K562 (cell line): Measurements from ENCODE around the gene MFSD6L. TPM values are rescaled to one million over a fixed set of nuclear protein-coding genes. Genes with fewer than 3 reads are reported as not detected.

Experiments
- ATAC-seq: fragments of 200-7000 bp; cut with Tn5 transposase; 3 replicates; pipeline ENCODE4 v1.9.1; 2020; ENCODE audit warnings: moderate library complexity
- BruUV-seq: library from RNA; stranded (reverse); fragments of 400-500 nt; replicated peaks from 2 replicates; lab custom pipeline; 2021; lab: Mats Ljungman, UMichigan
- CTCF ChIA-PET: fragments of 300-600 bp; formaldehyde crosslinking; extraction: SDS; loops from one replicate; lab custom pipeline; 2021; ENCODE audit warnings: low intra/inter-chr PET ratio; lab: Yijun Ruan, JAX
- POLR2A ChIA-PET: fragments of 300-600, 350-650 bp; sonication (Branson Sonifier 250); formaldehyde crosslinking; extraction: SDS; loops from one replicate; lab custom pipeline; 2021; ENCODE audit warnings: antibody characterized with exemption, inconsistent platforms; lab: Yijun Ruan, JAX
- DNase-seq, 4 experiments: peaks; one replicate each; pipeline versions ENCODE4 v3.0.0 to v3.0.0-alpha.2; 2011 to 2018; ENCODE audit warnings: low spot score in 3 of 4, mixed read lengths in 3 of 4; ENCODE audit errors: extremely low read depth in 1 of 4
- FAIRE-seq: peaks from 2 replicates; lab custom pipeline; 2011; peaks lifted over from hg19 to GRCh38; lab: Jason Lieb, UNC
- H2AFZ ChIP-seq: 2 replicates; pipeline ENCODE4 v1.6.0; 2011; ENCODE audit warnings: low read depth, low read length, control low read depth, inconsistent platforms
- H3K27ac ChIP-seq: fragments of 200-600 bp; 3 replicates; pipeline ENCODE4 v1.8.0; 2011; ENCODE audit warnings: low read depth, mild to moderate bottlenecking, control low read depth, inconsistent platforms, low read length, moderate library complexity, mixed read lengths; ENCODE audit errors: extremely low read depth
- H3K27me3 ChIP-seq, 2 experiments: fragments of 300-600 bp in 1 of 2; 2 replicates in 1 of 2; 3 replicates in 1 of 2; pipeline versions ENCODE4 v1.6.0 to v1.8.0; 2011; ENCODE audit warnings: inconsistent platforms in 2 of 2, low read length in 2 of 2, mild to moderate bottlenecking in 1 of 2, mixed read lengths in 1 of 2, moderate library complexity in 1 of 2; ENCODE audit not compliant: control insufficient read depth in 2 of 2, insufficient read depth in 2 of 2
- H3K36me3 ChIP-seq: fragments of 300-600 bp; 3 replicates; pipeline ENCODE4 v1.8.0; 2011; ENCODE audit warnings: mild to moderate bottlenecking, low read length, inconsistent platforms; ENCODE audit not compliant: control insufficient read depth, insufficient read depth
- H3K4me1 ChIP-seq, 2 experiments: fragments of 200-600 bp in 1 of 2; replicated peaks in 1 of 2; 2 replicates in 1 of 2; 3 replicates in 1 of 2; pipeline versions ENCODE4 v1.5.1 to v1.8.0; 2011; ENCODE audit warnings: inconsistent platforms in 2 of 2, low read length in 2 of 2, mild to moderate bottlenecking in 1 of 2, mixed read lengths in 1 of 2, moderate library complexity in 1 of 2; ENCODE audit not compliant: control insufficient read depth in 2 of 2, insufficient read depth in 2 of 2
- H3K4me2 ChIP-seq: 2 replicates; pipeline ENCODE4 v1.6.1; 2011; ENCODE audit warnings: low read length, control low read depth, inconsistent platforms, mixed read lengths; ENCODE audit not compliant: insufficient read depth
- H3K4me3 ChIP-seq: fragments of 200-600 bp; sonication (generic), shearing (Covaris generic); 2 replicates; pipeline ENCODE4 v1.5.1; 2016; ENCODE audit warnings: control low read depth, inconsistent platforms
- H3K79me2 ChIP-seq: fragments of 200-600 bp; 3 replicates; pipeline ENCODE4 v1.8.0; 2011; ENCODE audit warnings: low read length, inconsistent platforms; ENCODE audit not compliant: control insufficient read depth, insufficient read depth
- H3K9ac ChIP-seq, 2 experiments: 2 replicates each; pipeline versions ENCODE4 v1.6.0 to v1.6.1; 2011; ENCODE audit warnings: low read depth in 2 of 2, low read length in 2 of 2, control low read depth in 1 of 2, inconsistent platforms in 1 of 2, mild to moderate bottlenecking in 1 of 2, mixed read lengths in 1 of 2; ENCODE audit not compliant: insufficient read depth in 1 of 2
- H3K9me1 ChIP-seq: one replicate; pipeline ENCODE4 v1.6.0; 2011; ENCODE audit warnings: inconsistent platforms, mild to moderate bottlenecking, low read length, moderate library complexity; ENCODE audit not compliant: control insufficient read depth, insufficient read depth
- H3K9me3 ChIP-seq: replicated peaks from 2 replicates; pipeline ENCODE4 v1.5.1; 2011; ENCODE audit warnings: low read depth, low read length, inconsistent platforms; ENCODE audit not compliant: control insufficient read depth, insufficient read depth
- H4K20me1 ChIP-seq: replicated peaks from 2 replicates; pipeline ENCODE4 v1.6.1; 2011; ENCODE audit warnings: low read length, inconsistent platforms, mixed read lengths; ENCODE audit not compliant: control insufficient read depth, insufficient read depth
- MEIS2 ChIP-seq: fragments of 450-650 bp; IDR thresholded peaks from 2 replicates; pipeline ENCODE4 v1.6.1; 2014; ENCODE audit warnings: mild to moderate bottlenecking; ENCODE audit not compliant: partially characterized antibody
- NFRKB ChIP-seq: fragments of 450-650 bp; IDR thresholded peaks from 2 replicates; pipeline ENCODE4 v1.6.1; 2016; ENCODE audit warnings: low read depth
- NFXL1 ChIP-seq: fragments of 450-650 bp; formaldehyde crosslinking; IDR thresholded peaks from 2 replicates; pipeline ENCODE4 v1.4.0; 2021; ENCODE audit warnings: mild to moderate bottlenecking
- PTBP1 ChIP-seq: fragments of 200-400 bp; formaldehyde crosslinking; IDR thresholded peaks from 2 replicates; pipeline ENCODE4 v1.6.1; 2017; ENCODE audit warnings: low read depth, low read length
- SOX6 ChIP-seq: fragments of 450-650 bp; IDR thresholded peaks from 2 replicates; pipeline ENCODE4 v1.6.1; 2014; ENCODE audit warnings: mild to moderate bottlenecking
- STAT5A ChIP-seq: IDR thresholded peaks from 2 replicates; pipeline ENCODE4 v1.6.1; 2012; ENCODE audit warnings: low read length, inconsistent platforms, borderline replicate concordance
- TAF15 ChIP-seq: fragments of 200-400 bp; formaldehyde crosslinking; IDR thresholded peaks from 2 replicates; pipeline ENCODE4 v1.6.1; 2017; ENCODE audit warnings: mild to moderate bottlenecking, low read depth, low read length, moderate library complexity
- TBL1XR1 ChIP-seq, 2 experiments: IDR thresholded peaks; 2 replicates each; pipeline ENCODE4 v1.6.1; 2012; ENCODE audit warnings: improper control_type of control experiment in 2 of 2, low read length in 2 of 2, mild to moderate bottlenecking in 1 of 2
- YBX1 ChIP-seq: fragments of 450-650 bp; IDR thresholded peaks from 2 replicates; pipeline ENCODE4 v1.7.1; 2016; ENCODE audit warnings: mild to moderate bottlenecking
- ZBED1 ChIP-seq: IDR thresholded peaks from 2 replicates; pipeline ENCODE4 v1.6.1; 2014
- ZFPM2 ChIP-seq: fragments of 250-450 bp; sonication (Bioruptor Pico); IDR thresholded peaks from 2 replicates; pipeline ENCODE4 v1.5.1; 2022; ENCODE audit warnings: mild to moderate bottlenecking
- WGBS: fragments of 100-300 bp; shearing (Covaris generic); methylation state at CpG from one replicate; pipeline ENCODE4 v1.1.6; 2016; ENCODE audit warnings: low coverage, mixed read lengths; ENCODE audit not compliant: insufficient coverage; ENCODE audit errors: missing lambda C conversion rate; 5-methylcytosine and 5-hydroxymethylcytosine counted together
- in situ Hi-C: fragments of 300-500 bp; cut with MboI; formaldehyde crosslinking; loops from 4 replicates; pipeline ENCODE4 v1.15.0; 2018; ENCODE audit warnings: inconsistent platforms, mixed read lengths
- intact Hi-C: fragments of 100-400 bp; cut with micrococcal nuclease; formaldehyde crosslinking; loops from 2 replicates; pipeline ENCODE4 v1.14.2; 2022
- polyA plus RNA-seq, 8 experiments: library from polyadenylated mRNA; depleted of rRNA in 4 of 8; stranded (reverse) in 5 of 8; unstranded in 3 of 8; fragments of >200 nt; fragmentation: Nextera tagmentation in 2 of 8; fragmentation: Illumina TruSeq in 1 of 8; extraction: Ambion mirVana in 2 of 8; extraction: Trizol in 1 of 8; gene quantifications; 2 replicates each; pipeline versions ENCODE4 v1.2.1 to v1.2.3, GENCODE V29; 2011 to 2014; ENCODE audit warnings: inconsistent platforms in 1 of 8, missing spikeins in 1 of 8
- total RNA-seq, 7 experiments: library from RNA; depleted of rRNA in 6 of 7; stranded (reverse); fragments of >200 nt in 6 of 7; fragmentation: Illumina TruSeq in 2 of 7; extraction: Trizol in 2 of 7; gene quantifications; 2 replicates each; pipeline versions ENCODE4 v1.2.1 to v1.2.3, GENCODE V29; 2011 to 2021; ENCODE audit warnings: low replicate concordance in 1 of 7
- TF ChIP-seq, protein P1 (sequence below): fragments of 250-450 bp; sonication (Bioruptor Pico); IDR thresholded peaks from 2 replicates; pipeline ENCODE4 v1.8.0; 2022; ENCODE audit warnings: moderate library complexity, mild to moderate bottlenecking, inconsistent platforms
- TF ChIP-seq, protein P2 (sequence below): IDR thresholded peaks from 3 replicates; pipeline ENCODE4 v1.6.1; 2011; ENCODE audit warnings: borderline replicate concordance, mild to moderate bottlenecking, moderate library complexity; ENCODE audit not compliant: insufficient read length; ENCODE audit errors: extremely low read depth
- TF ChIP-seq, protein P3 (sequence below): sonication (generic); formaldehyde crosslinking; IDR thresholded peaks from 2 replicates; pipeline ENCODE4 v1.8.0; 2022; ENCODE audit warnings: mild to moderate bottlenecking, missing genetic modification reagents

The MFSD6L gene
- total and polyA plus RNA-seq, 9 of the 15 experiments (the other 6 are each of a cell fraction or from before 2014, with no cell fraction given) = not detected

GRCh38 chr17:8801135-8801840 lies 2.1 kb upstream of the MFSD6L start:
- H3K27ac ChIP-seq = no peak overlapping the region
- TF ChIP-seq PTBP1 = no peak
- no peak for TF ChIP-seq TAF15
- no peak for TF ChIP-seq MEIS2
- no peak for TF ChIP-seq TBL1XR1 (IDR thresholded peaks at IDR 0.05; ENCODE audit: low read length in 2 of 2)
- no peak for TF ChIP-seq NFXL1 (CRISPR knock-in tag)
- TF ChIP-seq, protein P1, sequence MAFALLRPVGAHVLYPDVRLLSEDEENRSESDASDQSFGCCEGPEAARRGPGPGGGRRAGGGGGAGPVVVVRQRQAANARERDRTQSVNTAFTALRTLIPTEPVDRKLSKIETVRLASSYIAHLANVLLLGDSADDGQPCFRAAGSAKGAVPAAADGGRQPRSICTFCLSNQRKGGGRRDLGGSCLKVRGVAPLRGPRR (CRISPR knock-in tag) = no peak
- TF ChIP-seq ZFPM2 (CRISPR knock-in tag) = no peak
- no peak for TF ChIP-seq YBX1
- TF ChIP-seq ZBED1 = no peak
- TF ChIP-seq, protein P2, sequence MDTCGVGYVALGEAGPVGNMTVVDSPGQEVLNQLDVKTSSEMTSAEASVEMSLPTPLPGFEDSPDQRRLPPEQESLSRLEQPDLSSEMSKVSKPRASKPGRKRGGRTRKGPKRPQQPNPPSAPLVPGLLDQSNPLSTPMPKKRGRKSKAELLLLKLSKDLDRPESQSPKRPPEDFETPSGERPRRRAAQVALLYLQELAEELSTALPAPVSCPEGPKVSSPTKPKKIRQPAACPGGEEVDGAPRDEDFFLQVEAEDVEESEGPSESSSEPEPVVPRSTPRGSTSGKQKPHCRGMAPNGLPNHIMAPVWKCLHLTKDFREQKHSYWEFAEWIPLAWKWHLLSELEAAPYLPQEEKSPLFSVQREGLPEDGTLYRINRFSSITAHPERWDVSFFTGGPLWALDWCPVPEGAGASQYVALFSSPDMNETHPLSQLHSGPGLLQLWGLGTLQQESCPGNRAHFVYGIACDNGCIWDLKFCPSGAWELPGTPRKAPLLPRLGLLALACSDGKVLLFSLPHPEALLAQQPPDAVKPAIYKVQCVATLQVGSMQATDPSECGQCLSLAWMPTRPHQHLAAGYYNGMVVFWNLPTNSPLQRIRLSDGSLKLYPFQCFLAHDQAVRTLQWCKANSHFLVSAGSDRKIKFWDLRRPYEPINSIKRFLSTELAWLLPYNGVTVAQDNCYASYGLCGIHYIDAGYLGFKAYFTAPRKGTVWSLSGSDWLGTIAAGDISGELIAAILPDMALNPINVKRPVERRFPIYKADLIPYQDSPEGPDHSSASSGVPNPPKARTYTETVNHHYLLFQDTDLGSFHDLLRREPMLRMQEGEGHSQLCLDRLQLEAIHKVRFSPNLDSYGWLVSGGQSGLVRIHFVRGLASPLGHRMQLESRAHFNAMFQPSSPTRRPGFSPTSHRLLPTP = no peak
- no peak for TF ChIP-seq NFRKB
- TF ChIP-seq STAT5A = no peak
- TF ChIP-seq, protein P3, sequence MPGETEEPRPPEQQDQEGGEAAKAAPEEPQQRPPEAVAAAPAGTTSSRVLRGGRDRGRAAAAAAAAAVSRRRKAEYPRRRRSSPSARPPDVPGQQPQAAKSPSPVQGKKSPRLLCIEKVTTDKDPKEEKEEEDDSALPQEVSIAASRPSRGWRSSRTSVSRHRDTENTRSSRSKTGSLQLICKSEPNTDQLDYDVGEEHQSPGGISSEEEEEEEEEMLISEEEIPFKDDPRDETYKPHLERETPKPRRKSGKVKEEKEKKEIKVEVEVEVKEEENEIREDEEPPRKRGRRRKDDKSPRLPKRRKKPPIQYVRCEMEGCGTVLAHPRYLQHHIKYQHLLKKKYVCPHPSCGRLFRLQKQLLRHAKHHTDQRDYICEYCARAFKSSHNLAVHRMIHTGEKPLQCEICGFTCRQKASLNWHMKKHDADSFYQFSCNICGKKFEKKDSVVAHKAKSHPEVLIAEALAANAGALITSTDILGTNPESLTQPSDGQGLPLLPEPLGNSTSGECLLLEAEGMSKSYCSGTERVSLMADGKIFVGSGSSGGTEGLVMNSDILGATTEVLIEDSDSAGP (CRISPR knock-in tag) = no peak
- TF ChIP-seq SOX6 = no peak
- TF ChIP-seq, all 486 proteins: peak for 0
- Histone ChIP-seq H3K4me3 (no peak overlapping the region), H4K20me1 (no peaks in the 10 kb centered on the region; the same call in 1 of the 2 replicates), H3K9me1 (no peaks in the 10 kb centered on the region), H3K4me1 (peaks cover 0 to 8% of the 10 kb centered on the region in 2 experiments; a peak in 2 of 5 replicates), H3K27me3 (peaks cover 0 to 40% of the 10 kb centered on the region in 2 experiments; a peak in 4 of 5 replicates), H3K4me2 (no peak overlapping the region), H3K9ac (no peak overlapping the region), H3K36me3 (no peaks in the 10 kb centered on the region), H3K79me2 (no peaks in the 10 kb centered on the region), H3K9me3 (no peaks in the 10 kb centered on the region), H2AFZ (no peak overlapping the region)
- WGBS = 13% methylated on average over 4 of the region's 6 CpGs
- intact Hi-C loops (no loop called here), in situ Hi-C loops (no loop called here)
- ATAC-seq = no peak
- FAIRE-seq = no peak
- no peak for DNase-seq
- ChIA-PET CTCF (interaction anchor here (0.5 kb wide), 1 partner anchor 101 kb away, joined by 4 read pairs; no protein-coding TSS in a partner anchor), POLR2A (interaction anchor here (0.8 kb wide), 1 partner anchor 43 kb away, joined by 3 read pairs; no protein-coding TSS in a partner anchor)
- no TSS peak for BruUV-seq
